Right atrium auricular region (tissue), 2 donors: ENCODE measurements around the gene CYTH3. TPM values are rescaled to one million over a fixed set of nuclear protein-coding genes. Genes with fewer than 3 reads are reported as not detected.
A peak's percentile ranks its signal among the peaks of the same experiment; 100 is the strongest.
"Not testable (repeated sequence)": the region's sequence is repeated elsewhere in the genome, so short reads cannot be mapped to it uniquely, and the experiment has no call there.

Source experiments
- DNase-seq: peaks from one replicate; pipeline ENCODE4 v3.0.0-alpha.2; 2019; ENCODE audit warnings: low spot score
- H3K27ac ChIP-seq, 2 donors: fragments of 200-600 bp; sonication (generic); 1 replicate in 1 of 2; 2 replicates in 1 of 2; pipeline ENCODE4 v1.5.1; 2016 to 2019
- H3K27me3 ChIP-seq, 2 donors: fragments of 200-600 bp; sonication (generic); one replicate each; pipeline versions ENCODE4 v1.5.1 to v1.6.0; 2017 to 2019
- H3K36me3 ChIP-seq: fragments of 200-600 bp; sonication (generic); one replicate; pipeline ENCODE4 v1.5.1; 2016
- H3K4me1 ChIP-seq, 2 donors: fragments of 200-600 bp; sonication (generic); one replicate each; pipeline versions ENCODE4 v1.5.1 to v1.6.0; 2017 to 2019
- H3K4me3 ChIP-seq, 2 donors: fragments of 200-600 bp; sonication (generic); 1 replicate in 1 of 2; 2 replicates in 1 of 2; pipeline ENCODE4 v1.5.1; 2017 to 2019; ENCODE audit warnings: mild to moderate bottlenecking in 1 of 2, moderate library complexity in 1 of 2
- H3K9me3 ChIP-seq, 2 donors: fragments of 200-600 bp; sonication (generic); one replicate each; pipeline ENCODE4 v1.5.1; 2019
- total RNA-seq, 2 donors: library from RNA; depleted of rRNA; stranded (reverse); fragments of >200 nt; gene quantifications; one replicate each; pipeline ENCODE4 v1.1.0, GENCODE V29; 2016
- TF ChIP-seq, protein P1 (sequence below), 2 donors: fragments of 200-600 bp; sonication (generic); IDR thresholded peaks; one replicate each; pipeline ENCODE4 v1.5.1; 2019; ENCODE audit warnings: antibody characterized with exemption in 2 of 2

CYTH3 gene
- total RNA-seq, 2 donors from 2014 or later, result 27.2 to 34.0 TPM

DNA sequence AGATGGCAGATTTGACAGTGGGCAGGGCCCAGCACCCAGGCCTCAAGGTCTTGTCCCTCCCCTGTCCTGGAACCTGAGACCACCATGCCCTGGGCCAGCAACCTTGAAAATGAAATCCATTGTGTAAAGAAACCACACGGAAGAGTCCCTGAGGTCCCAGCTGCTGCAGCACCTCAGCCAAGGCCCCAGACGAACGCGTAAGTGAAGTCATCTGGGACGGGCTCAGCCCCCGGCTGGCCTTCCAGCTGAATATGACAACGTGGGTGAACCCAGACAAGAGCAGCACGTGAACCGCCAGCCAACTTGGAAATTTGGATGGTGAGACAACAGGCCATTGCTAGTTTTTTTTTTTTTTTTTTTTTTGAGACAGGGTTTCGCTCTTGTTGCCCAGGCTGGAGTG is 70.3 kb downstream of the CYTH3 start:
- no peak overlapping the region for H3K27ac ChIP-seq
- DNase-seq, result no peak

DNA sequence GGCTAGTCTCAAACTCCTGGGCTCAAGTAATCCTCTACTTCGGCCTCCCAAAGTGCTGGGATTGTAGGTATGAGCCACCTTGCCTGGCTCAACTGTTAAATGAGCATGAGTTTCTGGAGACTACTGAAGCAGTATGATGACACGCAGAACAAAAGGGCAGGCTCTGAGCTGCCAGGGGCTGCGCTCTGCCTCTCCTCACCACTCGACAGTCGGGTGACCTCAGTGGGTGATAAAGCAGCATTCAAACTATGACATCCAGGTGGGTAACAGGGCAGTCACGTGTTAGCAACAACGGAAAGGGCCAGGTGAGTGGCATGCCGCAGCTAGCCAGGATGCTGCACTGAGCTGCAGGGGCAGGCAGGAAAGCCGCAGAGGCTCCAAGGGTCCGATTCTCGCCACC is 71.5 kb downstream of the CYTH3 start:
- H3K4me3 ChIP-seq, result no peak overlapping the region
- TF ChIP-seq, protein P1, sequence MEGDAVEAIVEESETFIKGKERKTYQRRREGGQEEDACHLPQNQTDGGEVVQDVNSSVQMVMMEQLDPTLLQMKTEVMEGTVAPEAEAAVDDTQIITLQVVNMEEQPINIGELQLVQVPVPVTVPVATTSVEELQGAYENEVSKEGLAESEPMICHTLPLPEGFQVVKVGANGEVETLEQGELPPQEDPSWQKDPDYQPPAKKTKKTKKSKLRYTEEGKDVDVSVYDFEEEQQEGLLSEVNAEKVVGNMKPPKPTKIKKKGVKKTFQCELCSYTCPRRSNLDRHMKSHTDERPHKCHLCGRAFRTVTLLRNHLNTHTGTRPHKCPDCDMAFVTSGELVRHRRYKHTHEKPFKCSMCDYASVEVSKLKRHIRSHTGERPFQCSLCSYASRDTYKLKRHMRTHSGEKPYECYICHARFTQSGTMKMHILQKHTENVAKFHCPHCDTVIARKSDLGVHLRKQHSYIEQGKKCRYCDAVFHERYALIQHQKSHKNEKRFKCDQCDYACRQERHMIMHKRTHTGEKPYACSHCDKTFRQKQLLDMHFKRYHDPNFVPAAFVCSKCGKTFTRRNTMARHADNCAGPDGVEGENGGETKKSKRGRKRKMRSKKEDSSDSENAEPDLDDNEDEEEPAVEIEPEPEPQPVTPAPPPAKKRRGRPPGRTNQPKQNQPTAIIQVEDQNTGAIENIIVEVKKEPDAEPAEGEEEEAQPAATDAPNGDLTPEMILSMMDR (IDR thresholded peaks at IDR 0.05), result no peak
- no peak for DNase-seq
- H3K27ac ChIP-seq, result no peak overlapping the region
- no peaks in the 10 kb centered on the region for H3K9me3 ChIP-seq
- no peaks in the 10 kb centered on the region for H3K36me3 ChIP-seq
- peaks cover 0 to 39% of the 10 kb centered on the region in 2 donors for H3K4me1 ChIP-seq
- H3K27me3 ChIP-seq, result no peaks in the 10 kb centered on the region

More for the DNA sequence above, 70.3 kb downstream of the CYTH3 start:
- Histone ChIP-seq H3K27me3 (no peaks in the 10 kb centered on the region), H3K4me1 (peaks cover 0 to 47% of the 10 kb centered on the region in 2 donors), H3K4me3 (no peak overlapping the region), H3K9me3 (no peaks in the 10 kb centered on the region), H3K36me3 (no peaks in the 10 kb centered on the region)
- TF ChIP-seq, protein P1 (IDR thresholded peaks at IDR 0.05), result no peak

DNA sequence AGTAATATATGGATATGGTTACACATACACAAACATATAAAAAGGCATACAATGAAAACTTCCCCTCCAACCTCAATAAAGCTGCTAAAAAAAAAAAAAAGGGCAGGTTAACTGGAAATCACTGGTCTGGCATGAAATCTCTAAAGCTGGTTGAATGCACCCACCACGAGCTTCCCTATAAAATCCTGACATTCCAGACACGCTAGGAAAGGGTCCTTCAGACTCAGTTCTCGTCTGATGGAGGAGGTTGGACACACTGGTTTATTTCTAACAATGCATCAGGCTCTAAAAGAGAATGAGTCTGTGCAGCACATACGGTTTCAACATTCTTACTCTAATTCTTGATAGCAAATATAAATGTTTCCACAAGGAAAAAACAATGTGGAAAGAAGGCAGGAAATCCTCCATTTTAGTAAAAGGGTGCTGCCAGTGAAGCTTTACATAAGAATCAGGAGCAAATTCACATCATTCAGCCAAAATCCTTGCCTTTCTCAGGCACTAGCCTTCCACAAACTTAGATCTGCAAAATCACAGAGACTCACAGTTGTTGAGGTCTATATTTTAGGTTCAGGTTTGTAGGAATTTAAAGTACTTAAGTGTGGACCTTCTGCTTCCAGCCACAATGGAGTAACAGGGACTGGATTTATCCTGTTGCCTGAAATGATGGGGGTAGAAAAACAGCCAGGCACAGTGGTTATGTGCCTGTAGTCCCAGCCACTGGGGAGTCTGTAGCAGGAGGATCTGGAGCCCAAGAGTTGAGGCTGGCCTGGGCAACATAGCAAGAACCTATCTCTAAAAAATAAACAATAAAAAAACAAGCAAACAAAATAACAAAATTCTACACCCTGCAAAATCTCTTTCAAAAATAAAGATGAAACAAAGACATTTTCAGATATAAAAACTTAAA is 73.5 kb downstream of the CYTH3 start:
- no peak overlapping the region for H3K4me3 ChIP-seq
- H3K4me1 ChIP-seq, result peaks cover 0 to 38% of the 10 kb centered on the region in 2 donors
- no peaks in the 10 kb centered on the region for H3K36me3 ChIP-seq
- no peaks in the 10 kb centered on the region for H3K9me3 ChIP-seq
- H3K27ac ChIP-seq, result no peak overlapping the region
- no peak for DNase-seq
- no peaks in the 10 kb centered on the region for H3K27me3 ChIP-seq
- TF ChIP-seq, protein P1 (IDR thresholded peaks at IDR 0.05), result no peak

DNA sequence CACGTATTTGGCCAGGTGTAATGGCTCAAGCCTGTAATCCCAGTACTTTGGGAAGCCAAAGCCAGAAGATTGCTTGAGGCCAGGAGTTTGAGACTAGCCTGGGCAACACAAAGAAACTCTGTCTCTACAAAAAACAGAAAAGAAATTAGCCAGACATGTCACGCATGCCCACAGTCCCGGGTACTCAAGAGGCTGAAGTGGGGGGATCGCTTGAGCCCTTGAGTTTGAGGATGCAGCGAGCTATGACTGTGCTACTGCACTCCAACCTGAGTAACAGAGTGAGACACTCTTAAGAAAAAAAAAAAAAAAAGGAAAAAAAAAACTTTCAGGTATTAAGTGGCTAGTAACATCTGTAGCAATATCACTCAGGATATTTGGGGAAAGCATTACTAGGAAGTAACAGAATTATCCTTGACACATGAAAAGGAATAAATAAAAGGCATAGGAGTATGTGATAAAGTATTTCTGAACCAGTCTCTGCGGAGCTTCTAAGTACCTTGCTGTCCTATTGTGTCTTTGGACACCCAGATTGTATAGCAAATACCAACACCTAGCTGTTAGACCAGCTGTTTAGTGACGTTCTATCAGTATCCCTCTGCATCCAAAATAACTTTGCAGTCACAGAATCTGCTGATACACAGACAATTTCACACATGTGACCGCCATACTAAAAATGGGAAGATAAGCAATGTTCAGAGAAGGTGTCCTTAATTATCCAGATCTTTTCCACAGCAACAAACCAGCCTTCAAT is 74.4 kb downstream of the CYTH3 start:
- Histone ChIP-seq H3K4me1 (peaks cover 0 to 46% of the 10 kb centered on the region in 2 donors), H3K27ac (peak overlapping the region in 1 of 2 donors; percentile 21), H3K9me3 (no peaks in the 10 kb centered on the region), H3K4me3 (no peak overlapping the region), H3K27me3 (no peaks in the 10 kb centered on the region), H3K36me3 (no peaks in the 10 kb centered on the region)
- DNase-seq, result no peak
- TF ChIP-seq, protein P1 (IDR thresholded peaks at IDR 0.05), result no peak

DNA sequence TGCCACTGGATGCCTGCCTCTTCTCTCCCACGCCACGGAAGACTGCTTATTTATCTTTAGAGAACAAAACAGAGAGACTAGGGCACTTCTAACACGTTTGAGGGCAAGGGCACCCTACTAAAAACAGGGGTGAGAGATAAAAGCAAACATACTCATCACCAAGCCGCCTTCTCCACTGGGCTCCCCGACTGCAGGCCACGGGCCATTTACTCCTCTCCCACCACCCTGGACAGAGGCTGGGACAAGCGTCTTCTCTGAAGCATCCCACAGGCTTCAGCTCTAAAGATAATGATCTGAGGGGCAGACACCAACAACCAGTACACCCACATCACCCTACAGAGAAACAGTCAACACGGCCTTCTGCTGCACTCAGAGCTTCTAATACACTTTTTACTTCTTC is 78.7 kb downstream of the CYTH3 start:
- Histone ChIP-seq H3K27ac (peak overlapping the region in 1 of 2 donors; percentile 32), H3K4me1 (peaks cover 0 to 19% of the 10 kb centered on the region in 2 donors), H3K36me3 (peaks cover 9% of the 10 kb centered on the region), H3K9me3 (no peaks in the 10 kb centered on the region), H3K27me3 (no peaks in the 10 kb centered on the region), H3K4me3 (no peak overlapping the region)
- TF ChIP-seq, protein P1 (IDR thresholded peaks at IDR 0.05), result no peak
- DNase-seq, result no peak

DNA sequence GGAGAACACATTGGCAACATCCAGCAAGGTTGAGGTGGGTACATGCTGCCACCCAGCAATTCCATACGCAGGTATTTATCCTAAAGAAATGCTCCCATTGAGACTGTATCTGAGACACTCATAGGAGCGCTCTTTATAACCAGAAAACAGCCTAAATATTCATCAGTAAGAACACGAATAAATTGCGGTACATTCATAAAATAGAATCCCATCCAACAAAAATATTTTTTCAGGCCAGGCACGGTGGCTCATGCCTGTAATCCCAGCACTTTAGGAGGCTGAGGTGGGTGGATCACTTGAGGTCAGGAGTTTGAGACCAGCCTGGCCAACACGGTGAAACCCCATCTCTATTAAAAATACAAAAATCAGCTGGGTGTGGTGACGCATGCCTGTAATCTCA is 81.9 kb downstream of the CYTH3 start:
- H3K4me3 ChIP-seq, H3K9me3 ChIP-seq, H3K4me1 ChIP-seq, H3K27ac ChIP-seq, H3K27me3 ChIP-seq, DNase-seq: not testable (repeated sequence)
- peaks cover 32% of the 10 kb centered on the region for H3K36me3 ChIP-seq
